Fibroblast of lung (primary cell): ENCODE results near the gene CEP85. TPM values are rescaled to one million over a fixed set of nuclear protein-coding genes. Genes with fewer than 3 reads are reported as not detected.

Experiments
- DNase-seq, 2 donors: peaks; one replicate each; pipeline versions ENCODE4 v3.0.0 to v3.0.0-alpha.2; 2010; ENCODE audit warnings: low read depth in 2 of 2
- H2AFZ ChIP-seq: 2 replicates; pipeline ENCODE4 v1.5.1; 2012; ENCODE audit warnings: low read length, control low read depth, inconsistent platforms
- H3K27ac ChIP-seq: 2 replicates; pipeline ENCODE4 v1.5.1; 2011; ENCODE audit warnings: low read length, control low read depth; ENCODE audit not compliant: insufficient read depth
- H3K27me3 ChIP-seq: 2 replicates; pipeline ENCODE4 v1.5.1; 2011; ENCODE audit warnings: mild to moderate bottlenecking, low read length; ENCODE audit not compliant: control insufficient read depth, insufficient read depth
- H3K36me3 ChIP-seq: 2 replicates; pipeline ENCODE4 v1.5.1; 2011; ENCODE audit warnings: low read length; ENCODE audit not compliant: control insufficient read depth, insufficient read depth
- H3K4me1 ChIP-seq: 2 replicates; pipeline ENCODE4 v1.5.1; 2011; ENCODE audit warnings: low read length; ENCODE audit not compliant: control insufficient read depth, insufficient read depth; ENCODE audit errors: extremely low read depth
- H3K4me2 ChIP-seq: 2 replicates; pipeline ENCODE4 v1.5.1; 2011; ENCODE audit warnings: low read length, control low read depth; ENCODE audit not compliant: insufficient read depth; ENCODE audit errors: extremely low read depth
- H3K4me3 ChIP-seq, 4 experiments: fragments of 200-600 bp in 1 of 4; sonication (generic) in 1 of 4; replicated peaks in 1 of 4; 2 replicates each; pipeline ENCODE4 v1.5.1; 2011 to 2016; ENCODE audit warnings: low read length in 4 of 4, low read depth in 3 of 4, mild to moderate bottlenecking in 3 of 4, control low read depth in 2 of 4, inconsistent platforms in 1 of 4, mixed read lengths in 1 of 4; ENCODE audit not compliant: insufficient read depth in 1 of 4; ENCODE audit errors: control extremely low read depth in 1 of 4
- H3K79me2 ChIP-seq: 2 replicates; pipeline ENCODE4 v1.5.1; 2012; ENCODE audit warnings: mild to moderate bottlenecking, low read length, inconsistent platforms; ENCODE audit not compliant: control insufficient read depth, insufficient read depth
- H3K9ac ChIP-seq: 2 replicates; pipeline ENCODE4 v1.5.1; 2011; ENCODE audit warnings: mild to moderate bottlenecking, low read length, control low read depth; ENCODE audit not compliant: insufficient read depth
- H3K9me3 ChIP-seq: 2 replicates; pipeline ENCODE4 v1.5.1; 2012; ENCODE audit warnings: low read depth, low read length; ENCODE audit not compliant: control insufficient read depth, insufficient read depth
- H4K20me1 ChIP-seq: 2 replicates; pipeline ENCODE4 v1.5.1; 2011; ENCODE audit warnings: low read length; ENCODE audit not compliant: control insufficient read depth, insufficient read depth; ENCODE audit errors: extremely low read depth
- CTCF ChIP-seq, 2 donors: IDR thresholded peaks in 1 of 2; conservative IDR thresholded peaks in 1 of 2; 1 replicate in 1 of 2; 2 replicates in 1 of 2; pipeline ENCODE4 v1.5.1; 2011 to 2012; ENCODE audit warnings: low read length in 2 of 2, control low read depth in 1 of 2, inconsistent platforms in 1 of 2, low read depth in 1 of 2, mild to moderate bottlenecking in 1 of 2
- EZH2 ChIP-seq: IDR thresholded peaks from 2 replicates; pipeline ENCODE4 v1.5.1; 2012; ENCODE audit warnings: low read length, control low read depth, mild to moderate bottlenecking; ENCODE audit errors: missing control alignments
- polyA plus RNA-seq, 2 donors: library from polyadenylated mRNA; depleted of rRNA in 1 of 2; stranded (reverse) in 1 of 2; unstranded in 1 of 2; fragments of >200 nt; gene quantifications; 2 replicates each; pipeline ENCODE4 v1.2.1, GENCODE V29; 2011 to 2012; ENCODE audit warnings: missing spikeins in 1 of 2
- total RNA-seq: library from RNA; depleted of rRNA; stranded (reverse); fragments of >200 nt; gene quantifications from 2 replicates; pipeline ENCODE4 v1.2.1, GENCODE V29; 2014

The CEP85 gene
- total and polyA plus RNA-seq, 2 donors (not counting 1 experiment from before 2014, with no cell fraction given), result 4.7 to 6.9 TPM

GRCh38 chr1:26220199-26220912 is 13.6 kb upstream of the CEP85 start:
- Histone ChIP-seq H3K4me1 (no peaks in the 10 kb centered on the region), H3K36me3 (no peaks in the 10 kb centered on the region), H3K79me2 (no peaks in the 10 kb centered on the region), H3K4me3 (no peak overlapping the region), H3K27me3 (peaks cover 39% of the 10 kb centered on the region), H3K9me3 (no peaks in the 10 kb centered on the region), H2AFZ (no peak overlapping the region), H3K4me2 (no peak overlapping the region), H3K27ac (no peak overlapping the region), H3K9ac (no peak overlapping the region), H4K20me1 (no peaks in the 10 kb centered on the region)
- peak in 1 of 2 donors; percentile 10 for DNase-seq
- no peak for TF ChIP-seq CTCF (conservative IDR thresholded peaks at IDR 0.05 in 1 of 2, IDR thresholded peaks at IDR 0.05 in 1 of 2; ENCODE audit: low read depth in 1 of 2, low read length in 2 of 2)
- TF ChIP-seq EZH2, result no peak

- DNase-seq, result no peak
- Histone ChIP-seq H3K79me2 (no peaks in the 10 kb centered on the region), H3K4me3 (no peak overlapping the region), H4K20me1 (no peaks in the 10 kb centered on the region), H3K4me1 (no peaks in the 10 kb centered on the region), H3K9ac (no peak overlapping the region), H3K27ac (no peak overlapping the region), H3K9me3 (no peaks in the 10 kb centered on the region), H3K27me3 (peaks cover 38% of the 10 kb centered on the region), H3K36me3 (no peaks in the 10 kb centered on the region), H2AFZ (no peak overlapping the region), H3K4me2 (no peak overlapping the region)
- TF ChIP-seq EZH2, result no peak
- no peak for TF ChIP-seq CTCF (conservative IDR thresholded peaks at IDR 0.05 in 1 of 2, IDR thresholded peaks at IDR 0.05 in 1 of 2; ENCODE audit: low read depth in 1 of 2, low read length in 2 of 2)
These were observed 12.9 kb upstream of the CEP85 start for GRCh38 chr1:26221094-26221493.

GRCh38 chr1:26224606-26225005 is 9.4 kb upstream of the CEP85 start:
- H3K9ac ChIP-seq, result no peak overlapping the region
- no peaks in the 10 kb centered on the region for H3K4me1 ChIP-seq
- H3K36me3 ChIP-seq, result no peaks in the 10 kb centered on the region
- no peak overlapping the region for H3K4me2 ChIP-seq
- H2AFZ ChIP-seq, result no peak overlapping the region
- no peaks in the 10 kb centered on the region for H3K9me3 ChIP-seq
- no peaks in the 10 kb centered on the region for H4K20me1 ChIP-seq
- no peak for TF ChIP-seq EZH2
- TF ChIP-seq CTCF (conservative IDR thresholded peaks at IDR 0.05 in 1 of 2, IDR thresholded peaks at IDR 0.05 in 1 of 2; ENCODE audit: low read depth in 1 of 2, low read length in 2 of 2), result no peak
- DNase-seq, result no peak
- H3K4me3 ChIP-seq, result no peak overlapping the region
- H3K79me2 ChIP-seq, result no peaks in the 10 kb centered on the region
- H3K27ac ChIP-seq, result no peak overlapping the region
- H3K27me3 ChIP-seq, result peaks cover 44% of the 10 kb centered on the region
